ENCODE data around the gene CNTN5.

The CNTN5 gene

DNA sequence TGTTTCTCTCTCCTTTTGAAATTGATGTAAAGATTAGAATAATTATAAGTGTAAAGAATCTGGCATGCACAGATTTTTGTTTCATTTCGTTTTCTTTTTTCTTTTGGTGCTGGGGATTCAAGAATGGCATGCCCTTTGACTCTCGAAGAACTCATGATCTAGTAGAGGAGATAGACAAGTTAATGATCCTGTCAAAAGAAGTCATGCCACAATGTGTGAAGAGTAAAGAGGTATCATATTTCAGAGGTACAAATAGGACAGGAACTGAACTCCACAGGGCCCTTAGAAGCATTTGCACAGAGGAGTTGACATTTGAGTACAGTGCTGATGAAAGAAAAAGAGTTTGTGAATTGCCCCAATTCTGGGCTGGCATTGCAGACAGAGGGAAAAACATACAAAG lies 958.3 kb downstream of the CNTN5 start:
- no peak for DNase-seq

DNA sequence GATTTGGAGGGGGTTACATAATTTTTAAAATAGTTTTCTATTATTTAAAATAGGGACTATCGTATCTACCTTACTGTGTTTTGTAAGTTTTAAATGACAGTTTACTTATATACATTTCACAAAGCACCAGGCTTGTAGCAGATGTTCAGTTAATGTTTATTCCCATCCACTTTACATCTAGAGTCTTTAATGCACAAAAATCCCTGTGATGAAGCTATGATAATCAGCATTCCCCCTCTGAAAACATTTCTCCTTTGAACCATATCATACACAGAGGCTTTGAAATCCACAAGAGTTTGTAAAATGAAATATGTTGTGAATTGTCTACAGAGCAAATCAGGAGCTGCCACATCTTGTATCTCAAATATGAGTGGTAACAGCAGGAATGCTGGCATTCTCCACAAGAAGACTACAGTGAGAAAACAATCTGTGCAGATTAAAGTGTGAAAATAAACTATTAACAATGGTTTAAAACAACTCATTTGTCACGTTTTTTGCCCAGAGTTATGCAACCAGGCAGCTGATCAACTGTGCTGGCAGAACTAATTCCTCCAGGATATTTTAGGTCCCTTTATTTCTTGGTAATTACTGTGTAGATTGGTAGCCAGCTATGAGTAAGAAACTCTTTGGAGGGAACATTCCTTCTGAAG lies 967.2 kb downstream of the CNTN5 start:
- DNase-seq: no peak

DNA sequence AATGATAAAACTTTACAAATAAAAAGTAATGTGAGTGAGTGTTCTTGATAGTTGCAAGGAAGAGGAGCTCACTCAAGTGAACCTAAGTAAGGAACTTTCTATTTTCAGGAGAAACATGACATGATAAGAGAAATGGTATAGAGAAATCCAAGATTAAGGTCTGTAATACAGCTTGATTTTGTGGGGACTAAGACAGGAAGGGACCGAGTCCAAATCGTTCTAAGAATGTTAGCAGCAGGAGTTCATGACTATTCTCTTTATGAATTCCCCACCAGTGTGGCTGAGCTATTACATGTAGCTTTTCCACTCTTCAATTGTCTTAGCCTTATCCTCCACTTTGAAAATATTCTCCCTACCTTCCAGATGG lies 967.7 kb downstream of the CNTN5 start:
- DNase-seq: no peak

DNA sequence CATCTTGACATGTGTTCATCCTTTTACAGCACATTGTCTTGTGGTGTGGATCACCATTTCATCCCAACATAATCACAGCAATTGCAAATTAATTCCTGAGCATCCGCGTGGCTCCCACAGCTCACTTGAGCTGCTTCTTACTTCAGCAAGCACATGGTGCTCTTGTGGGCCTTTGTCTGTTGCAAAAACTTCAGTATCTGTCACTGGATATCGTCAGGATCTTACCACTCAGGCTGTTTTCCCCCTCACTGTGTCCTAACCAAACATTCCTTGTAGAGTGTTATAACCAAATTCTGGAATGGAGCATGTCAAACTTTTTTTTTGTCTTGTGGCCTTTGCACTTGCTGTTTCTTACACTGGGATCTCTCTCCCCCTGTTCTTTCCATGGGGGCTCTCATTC lies 983.2 kb downstream of the CNTN5 start:
- DNase-seq: no peak

DNA sequence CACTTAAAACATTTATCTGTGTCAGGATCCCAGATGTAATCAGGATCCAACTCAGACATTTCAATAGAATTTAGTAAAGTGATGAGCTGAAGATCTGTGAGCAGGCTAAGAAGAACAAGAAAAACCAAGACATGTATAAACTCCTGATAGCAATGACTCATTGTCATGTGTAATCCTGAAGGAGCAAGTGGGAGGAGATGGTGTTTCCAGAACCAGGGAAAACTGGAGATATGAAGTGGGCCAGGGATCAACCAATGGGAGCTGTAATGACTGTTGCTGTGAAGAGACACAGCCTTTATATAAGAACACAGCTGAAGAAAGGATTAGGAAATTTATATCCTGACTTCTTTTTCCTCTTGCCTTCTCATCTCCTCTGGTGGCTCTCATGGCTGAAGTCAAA lies 983.8 kb downstream of the CNTN5 start:
- DNase-seq: no peak

DNA sequence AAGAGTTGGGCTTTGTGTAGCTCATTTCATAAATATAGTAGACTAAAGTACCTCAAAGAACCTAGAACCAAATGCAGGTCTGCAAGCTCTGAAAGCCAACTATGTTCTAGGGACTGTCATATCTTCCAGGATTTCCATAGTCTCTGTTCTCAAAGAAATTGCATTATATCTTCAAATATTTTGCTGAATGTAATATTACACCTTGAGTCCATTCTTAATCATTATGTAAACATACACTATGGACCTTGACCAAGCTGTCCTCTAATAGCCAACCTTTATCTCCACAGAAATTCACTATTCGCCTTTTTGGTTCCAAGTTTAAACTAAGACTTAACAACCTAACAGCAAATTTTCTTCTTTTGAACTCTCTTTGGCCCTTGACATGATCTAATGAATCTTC lies 987.7 kb downstream of the CNTN5 start:
- DNase-seq: no peak

DNA sequence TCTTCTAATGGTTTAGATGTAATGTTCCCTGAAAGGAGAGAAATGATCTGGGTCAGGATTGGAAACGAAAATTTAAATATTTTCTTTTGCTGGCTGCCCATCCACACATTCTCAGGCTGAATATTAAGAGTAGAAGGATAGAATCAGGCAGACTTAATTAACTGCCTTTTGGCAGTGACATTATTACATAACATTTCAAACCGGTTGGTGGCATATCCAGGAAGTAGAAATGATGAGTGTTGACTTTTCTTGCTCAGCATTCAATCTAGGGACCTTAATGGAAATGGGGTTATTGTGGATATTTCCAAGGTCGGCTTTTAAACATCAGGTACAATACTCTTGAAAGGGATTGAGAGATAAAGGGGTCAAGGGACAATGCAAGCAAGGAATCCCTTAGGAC lies 989.0 kb downstream of the CNTN5 start:
- DNase-seq: no peak

DNA sequence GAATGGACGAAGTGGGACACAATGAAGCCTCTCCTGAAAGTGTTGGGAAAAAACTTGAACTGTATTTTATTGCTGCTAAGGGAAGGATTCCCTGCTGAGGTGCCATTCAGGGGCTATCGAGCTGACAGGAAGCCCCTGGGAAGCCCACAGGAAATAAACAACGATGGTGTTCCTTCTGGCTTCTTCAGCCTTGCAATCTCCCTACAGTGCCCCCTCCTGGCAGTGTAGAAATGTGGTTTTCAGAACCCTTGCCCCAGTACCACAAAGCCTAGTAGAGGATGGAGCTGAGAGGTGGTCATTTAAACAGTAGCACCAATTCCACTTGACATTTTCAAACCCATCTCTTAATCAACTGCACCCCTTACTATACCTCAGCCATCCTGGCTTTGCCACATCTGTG lies 989.6 kb downstream of the CNTN5 start:
- no peak for DNase-seq

DNA sequence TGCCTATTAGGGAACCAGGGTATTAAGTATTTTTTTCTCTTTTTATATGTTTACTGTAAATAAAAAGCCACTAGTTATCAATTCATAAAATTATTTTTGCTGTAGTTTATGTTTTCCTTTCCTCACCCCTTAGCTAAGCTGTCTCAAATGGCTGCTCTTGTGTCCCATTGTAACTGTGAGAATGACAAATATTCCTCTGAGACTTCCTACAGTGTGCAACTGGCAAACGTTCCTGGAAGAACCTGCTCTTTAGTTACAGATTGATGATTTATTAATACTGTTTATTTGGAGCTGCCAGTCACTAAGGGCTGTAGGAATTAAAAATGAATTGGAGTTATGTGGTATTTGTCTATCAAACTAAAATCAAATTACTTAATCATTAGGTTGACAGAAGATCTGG lies 990.9 kb downstream of the CNTN5 start:
- no peak for DNase-seq

DNA sequence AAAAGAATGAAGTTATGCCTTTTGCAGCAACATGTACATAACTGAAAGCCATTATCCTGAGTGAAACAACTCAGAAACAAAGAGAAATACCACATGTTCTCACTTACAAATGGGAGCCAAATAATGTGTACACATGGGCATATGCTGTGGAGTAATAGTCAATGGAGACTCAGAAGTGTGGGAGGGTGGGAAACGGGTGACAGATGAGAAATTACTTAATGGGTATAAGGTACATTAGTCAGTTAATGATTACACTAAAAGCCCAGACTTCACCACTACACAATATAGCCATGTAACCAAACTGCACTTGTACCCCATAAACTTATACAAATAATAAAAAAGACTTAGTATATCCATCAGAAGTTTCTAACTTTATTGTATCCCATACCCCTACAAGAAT lies 992.3 kb downstream of the CNTN5 start:
- no peak for DNase-seq

DNA sequence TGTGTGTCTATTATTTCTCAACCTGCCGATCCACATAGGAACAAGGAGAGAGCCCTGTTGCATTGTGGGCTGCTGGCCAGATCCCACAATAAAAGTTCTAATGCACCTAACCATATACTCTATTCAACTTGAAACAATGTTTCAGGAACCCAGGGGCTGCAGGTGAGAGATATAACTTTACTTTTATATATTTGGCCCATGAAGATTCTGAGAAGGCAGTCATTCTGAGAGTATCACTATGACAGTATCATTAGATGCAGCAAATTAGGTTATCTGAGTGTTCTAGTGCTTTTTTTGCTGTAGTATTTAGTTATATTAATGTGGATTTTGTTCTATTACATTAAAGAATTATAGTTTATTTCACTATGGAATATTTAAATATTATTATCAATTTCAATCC lies 1011.2 kb downstream of the CNTN5 start:
- no peak for DNase-seq

DNA sequence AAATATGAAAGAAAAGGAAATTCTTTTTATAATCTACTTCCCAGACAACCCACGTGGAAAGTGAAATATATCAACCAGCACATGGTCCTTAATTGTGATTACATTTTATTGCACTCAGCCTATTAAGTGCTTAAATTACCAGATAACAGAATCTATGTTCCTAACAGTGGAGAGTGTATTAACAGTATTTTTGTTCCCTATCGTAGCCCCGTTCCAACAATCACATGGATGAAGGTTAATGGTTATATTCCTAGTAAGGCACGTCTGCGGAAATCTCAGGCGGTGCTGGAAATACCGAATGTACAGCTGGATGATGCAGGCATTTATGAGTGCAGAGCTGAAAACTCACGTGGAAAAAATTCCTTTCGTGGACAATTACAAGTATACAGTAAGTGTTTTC lies 1040.3 kb downstream of the CNTN5 start:
- no peak for DNase-seq

DNA sequence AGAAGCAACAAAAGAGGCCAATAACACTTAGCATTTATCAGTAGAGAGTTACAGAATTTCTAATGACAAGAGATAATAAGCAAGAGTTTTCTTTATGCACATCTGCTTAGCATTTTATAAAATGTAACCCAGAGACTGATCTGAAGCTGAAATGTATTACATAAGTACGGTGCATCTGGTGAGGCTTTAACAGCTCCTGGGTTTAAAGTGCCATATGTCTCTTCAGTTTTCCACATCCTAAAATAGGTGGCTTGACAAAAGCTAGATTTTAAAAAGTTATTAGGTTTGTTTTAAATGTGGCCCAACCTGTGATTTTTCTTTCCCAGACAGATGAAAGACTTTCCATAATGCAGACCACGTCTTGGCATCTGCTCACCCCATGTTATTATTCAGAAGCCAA lies 1045.7 kb downstream of the CNTN5 start:
- no peak for DNase-seq

DNA sequence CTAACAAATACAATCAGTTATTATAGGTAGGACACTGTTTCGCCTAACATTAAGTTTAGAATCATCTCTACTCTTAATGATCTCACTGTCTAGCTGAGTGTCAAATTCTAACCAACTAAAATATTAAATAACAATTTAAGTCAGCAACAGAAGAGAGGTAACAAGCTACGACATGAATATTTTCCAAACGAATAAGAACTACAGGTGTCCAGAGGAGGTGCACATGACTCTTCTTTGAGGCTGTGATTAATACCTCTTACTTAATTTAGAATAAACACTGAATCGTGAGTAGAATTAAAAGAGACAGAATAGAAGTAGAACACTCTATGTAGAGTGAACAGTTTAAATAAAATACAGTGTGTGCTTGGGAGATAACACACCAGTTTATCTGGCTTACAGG lies 1047.4 kb downstream of the CNTN5 start:
- no peak for DNase-seq

DNA sequence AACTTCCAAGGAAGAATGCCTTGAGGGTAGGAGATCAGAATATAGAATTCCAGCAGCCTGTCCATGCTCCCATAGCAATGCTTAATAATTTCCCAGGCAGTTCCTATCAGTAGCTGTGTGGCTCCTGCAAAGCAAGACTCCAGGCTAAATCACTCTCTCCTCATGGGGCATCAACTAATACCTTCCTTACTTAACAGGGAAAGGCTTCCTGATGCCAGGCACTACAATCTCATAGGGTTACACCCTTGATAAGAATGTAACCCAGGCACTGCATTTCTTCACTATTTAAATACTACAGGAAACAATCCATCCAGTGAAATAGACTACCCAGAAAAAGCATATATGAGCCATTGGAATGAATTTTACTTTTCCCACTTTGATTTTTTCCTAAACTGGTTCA lies 1051.4 kb downstream of the CNTN5 start:
- no peak for DNase-seq

DNA sequence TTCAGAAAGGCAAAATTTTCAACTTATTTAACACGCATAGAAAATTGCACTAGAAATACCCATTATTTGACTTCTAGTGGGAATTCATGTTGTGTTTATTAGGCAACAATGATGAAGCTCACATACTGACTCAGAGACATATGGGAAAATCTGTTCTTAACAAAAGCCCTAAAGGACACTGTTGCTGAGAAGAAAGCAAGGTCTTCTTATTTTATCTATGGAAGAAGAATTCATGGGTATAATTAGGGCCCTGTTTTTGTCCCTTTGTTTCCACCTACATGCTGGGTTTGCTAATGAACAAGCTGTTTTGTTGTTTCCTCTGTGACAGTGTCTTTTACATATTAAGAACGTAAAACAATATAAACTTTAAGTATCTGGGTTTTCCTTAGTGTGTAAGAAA lies 1059.6 kb downstream of the CNTN5 start:
- DNase-seq: no peak

DNA sequence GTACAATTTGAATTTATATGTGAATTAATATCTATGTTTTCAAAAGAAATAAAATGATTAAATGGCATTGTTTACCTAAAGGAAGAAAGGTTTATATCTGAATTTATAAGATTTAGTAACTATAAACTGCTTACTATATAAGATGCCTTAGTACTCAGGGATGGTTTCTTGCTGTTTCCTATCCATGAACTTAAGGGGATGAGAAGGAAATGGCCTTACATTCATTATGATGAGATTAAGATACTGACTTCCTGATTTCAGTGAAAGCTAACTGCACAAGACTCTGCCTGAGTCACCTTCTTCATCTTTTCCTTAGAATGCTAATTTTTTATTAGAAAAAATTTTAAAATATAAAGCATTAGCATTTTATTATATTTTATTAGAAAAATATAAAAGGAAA lies 1060.1 kb downstream of the CNTN5 start:
- no peak for DNase-seq

DNA sequence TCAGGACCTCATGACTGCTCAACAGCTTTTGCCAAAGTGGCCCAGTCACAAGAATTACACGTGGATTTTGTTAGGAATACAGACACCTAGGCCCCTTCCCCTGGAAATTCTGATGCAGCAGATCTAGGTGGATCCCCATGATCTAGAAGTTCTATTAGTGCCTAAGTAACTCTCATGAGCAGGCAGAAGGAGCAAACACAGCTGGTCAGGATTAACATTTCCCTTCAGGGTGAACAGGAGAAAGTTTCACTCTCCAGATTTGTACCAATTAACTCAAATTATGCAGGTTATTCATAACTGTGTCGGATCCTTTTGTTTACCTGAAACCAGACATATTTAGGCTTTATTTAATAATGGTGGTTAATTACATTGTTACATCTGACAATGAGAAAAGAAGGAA lies 1072.9 kb downstream of the CNTN5 start:
- DNase-seq: no peak

DNA sequence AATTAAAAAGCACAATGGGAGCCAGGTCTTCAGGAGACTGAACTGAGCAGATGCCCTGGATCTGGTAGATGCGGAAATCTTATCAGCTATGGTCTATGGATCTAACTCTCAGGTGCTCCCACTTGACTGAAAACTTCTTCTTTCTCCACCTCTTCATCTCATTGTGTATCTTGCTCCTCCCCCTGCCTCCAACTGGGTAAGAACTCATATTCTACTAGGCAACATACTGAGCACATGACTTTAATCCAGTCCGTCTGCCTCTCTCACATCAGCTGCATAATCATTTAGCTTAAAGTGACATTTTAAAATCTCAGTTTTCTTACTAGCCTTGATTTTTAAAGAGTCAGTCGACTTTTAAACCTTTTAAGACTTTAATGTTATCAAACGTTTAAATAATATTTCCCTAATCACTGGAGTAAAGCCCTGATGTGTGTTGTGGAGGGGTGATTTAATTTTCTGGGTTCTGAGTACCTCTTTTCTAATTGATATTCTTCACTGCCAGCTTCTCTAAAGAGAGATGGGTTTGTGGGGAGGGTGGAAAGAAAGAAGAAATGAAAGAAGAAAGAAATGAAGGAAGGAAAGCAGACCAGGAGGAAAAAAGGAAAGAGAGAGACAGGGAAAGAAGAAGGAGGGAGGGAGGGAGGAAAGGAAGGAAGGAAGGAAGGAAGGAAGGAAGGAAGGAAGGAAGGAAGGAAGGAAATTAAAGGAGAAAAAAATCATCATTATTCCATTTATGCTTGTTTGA lies 1073.5 kb downstream of the CNTN5 start:
- no peak for DNase-seq

DNA sequence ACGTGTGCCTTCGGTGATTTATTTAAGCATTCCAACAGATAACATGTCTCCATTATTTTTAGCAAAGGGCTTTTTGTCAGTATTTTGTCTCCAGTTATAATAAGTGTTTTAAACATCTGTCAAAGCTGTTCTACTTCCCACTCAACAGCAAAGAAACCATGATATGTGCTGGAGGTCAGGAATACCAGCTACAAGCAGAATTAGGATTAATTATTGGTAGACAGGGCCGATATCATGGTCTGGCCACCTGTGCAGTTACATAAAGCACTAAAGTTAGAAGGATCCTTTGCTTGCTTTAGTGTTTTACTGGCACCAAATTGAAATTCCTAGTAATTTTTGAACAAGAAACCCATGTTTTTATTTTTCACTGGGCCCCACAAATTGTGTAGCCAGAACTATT lies 1075.1 kb downstream of the CNTN5 start:
- no peak for DNase-seq

DNA sequence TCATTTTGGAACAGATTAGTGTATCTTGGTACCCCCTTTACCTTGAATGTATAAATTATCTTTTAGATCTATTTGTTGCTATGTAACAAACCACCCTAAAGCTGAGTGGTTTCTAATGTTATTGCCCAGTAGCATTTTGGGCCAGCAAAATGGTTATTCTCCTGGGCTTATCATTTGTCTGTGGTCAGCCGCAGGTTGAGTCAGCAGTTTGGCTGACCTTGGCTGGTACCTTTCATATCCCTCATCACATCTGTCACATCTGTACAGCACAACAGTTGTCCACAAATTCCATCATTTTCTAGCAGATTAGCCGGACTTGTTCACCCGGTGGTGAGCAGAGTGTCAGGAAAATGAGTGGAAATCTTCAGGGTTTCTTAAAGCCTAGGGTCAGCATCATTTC lies 1077.8 kb downstream of the CNTN5 start:
- no peak for DNase-seq

DNA sequence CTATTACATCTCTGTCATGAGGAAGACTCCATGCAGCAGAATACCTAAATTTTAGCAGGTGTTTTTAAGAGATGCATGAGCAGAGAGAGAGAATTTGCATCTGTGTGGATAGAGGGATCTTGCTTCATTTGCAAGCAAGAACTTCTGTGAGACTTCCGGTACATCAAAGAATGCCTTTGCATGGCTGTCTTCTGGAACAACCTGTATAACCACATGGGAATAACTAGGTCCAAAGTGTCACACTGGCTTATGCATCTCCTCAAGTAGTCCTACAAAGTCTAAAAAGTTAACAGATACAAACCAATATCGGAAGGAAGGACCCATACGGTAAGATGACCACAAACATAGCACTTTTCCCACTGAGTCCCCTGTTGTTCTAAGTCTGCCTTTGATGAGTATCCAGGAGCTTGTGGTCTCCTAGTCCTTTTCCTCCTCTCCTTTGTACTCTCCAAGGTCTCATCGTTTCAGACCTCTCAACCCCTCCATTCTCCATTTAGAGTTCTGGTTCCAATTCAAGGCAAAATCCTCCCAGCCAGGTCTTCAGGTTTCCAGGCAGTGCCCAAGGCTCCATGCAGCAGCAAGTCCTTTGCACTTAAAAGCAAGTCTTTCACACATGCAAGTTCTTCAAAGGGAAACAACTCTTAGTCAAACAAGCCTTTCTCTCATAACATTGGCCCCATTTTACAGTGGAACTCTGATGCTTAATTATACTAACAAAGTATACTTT lies 1084.7 kb downstream of the CNTN5 start:
- no peak for DNase-seq

DNA sequence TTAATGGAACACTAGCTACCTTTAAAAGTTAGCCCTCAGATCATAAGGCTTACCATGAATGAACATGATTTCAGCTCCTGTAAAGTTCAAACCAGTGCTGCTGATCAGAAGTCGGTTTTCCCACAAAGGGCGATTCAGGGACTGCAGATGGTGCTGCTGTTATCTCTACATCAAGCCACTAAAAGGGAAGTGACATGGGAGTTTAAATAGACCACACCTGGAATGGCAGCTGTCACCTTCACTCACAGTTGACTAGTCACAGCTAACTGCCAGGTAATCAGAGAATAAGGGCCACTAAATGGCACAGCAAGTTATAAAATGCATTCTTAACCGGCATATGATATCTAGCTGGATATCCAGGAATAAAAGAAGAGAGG lies 1085.2 kb downstream of the CNTN5 start:
- no peak for DNase-seq

DNA sequence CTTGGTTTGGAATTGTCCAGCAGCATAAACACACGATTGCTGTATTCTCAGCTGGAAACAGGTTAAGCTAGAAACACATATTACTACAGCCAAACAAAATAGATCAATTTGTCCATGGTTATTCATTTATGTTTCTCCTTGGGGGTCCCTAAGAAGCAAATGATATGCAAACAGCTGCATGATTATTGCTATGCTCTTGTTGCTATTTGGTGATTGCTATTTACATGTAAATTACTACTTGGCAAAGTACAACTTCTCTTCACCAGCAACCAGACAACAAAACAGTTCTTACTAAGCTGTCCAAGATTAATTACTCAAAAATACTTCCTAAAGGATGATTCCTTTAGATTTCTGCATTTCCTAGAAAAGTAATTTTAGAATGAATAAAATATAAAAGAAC lies 1098.4 kb downstream of the CNTN5 start:
- DNase-seq: no peak

DNA sequence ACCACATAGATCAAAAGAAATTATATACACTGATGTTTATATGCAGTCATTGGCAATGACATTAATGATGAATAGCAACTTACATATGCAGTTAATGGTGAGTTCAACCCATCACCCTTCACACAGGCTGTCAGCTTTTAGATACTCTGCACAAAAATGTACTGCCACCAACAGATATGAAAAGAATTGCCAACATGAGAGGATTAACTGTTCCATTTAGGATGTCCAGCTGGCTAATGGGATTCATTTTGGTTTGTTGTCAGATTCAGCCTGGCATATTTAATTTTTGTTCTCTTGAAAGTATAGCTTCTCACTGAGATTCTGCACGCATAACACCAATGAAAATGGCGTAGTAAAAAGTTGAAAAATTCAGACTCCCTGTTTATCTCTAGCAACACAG lies 1112.4 kb downstream of the CNTN5 start:
- DNase-seq: no peak
